HT-29 (cell line): Measurements from ENCODE around the gene SERAC1. TPM values are rescaled to one million over a fixed set of nuclear protein-coding genes. Genes with fewer than 3 reads are reported as not detected.
A peak's percentile ranks its signal among the peaks of the same experiment; 100 is the strongest.

Experiments
- DNase-seq: peaks from one replicate; pipeline ENCODE4 v3.0.0-alpha.2; 2015; ENCODE audit warnings: low spot score
- total RNA-seq: library from RNA; depleted of rRNA; stranded (reverse); fragments of >200 nt; shearing (Covaris generic); gene quantifications from 2 replicates; pipeline ENCODE4 v1.2.3, GENCODE V29; 2014; rRNA removed

SERAC1 gene
- total RNA-seq, 1 experiment from 2014 or later: 1.1 TPM

GRCh38 chr6:158060455-158061360 is 107.4 kb downstream of the SERAC1 start:
- DNase-seq: peak; percentile 95

Other genes with a start within 250 kb of the SERAC1 start
- gene SYNJ2, start 186.4 kb downstream of the SERAC1 start, total RNA-seq: 26.9 and 27.5 TPM in 2 replicates
- 1.5 and 1.8 TPM in 2 replicates for gene GTF2H5, start 88 bp upstream of the SERAC1 start, total RNA-seq
- 31.1 and 39.5 TPM in 2 replicates for gene TULP4, start 144.2 kb upstream of the SERAC1 start, total RNA-seq